Measurements from ENCODE around the gene MCF2L2. TPM values are rescaled to one million over a fixed set of nuclear protein-coding genes. Genes with fewer than 3 reads are reported as not detected.

MCF2L2 gene
- total and polyA plus RNA-seq, 7 donors, result 0.99 to 5.0 (median 4.0) TPM; not detected in 1

- Histone ChIP-seq H3K27me3 (peaks cover 0 to 3% (median 0%) of the 10 kb centered on the region in 3 donors), H3K36me3 (no peaks in the 10 kb centered on the region), H3K9me3 (peaks cover 0 to 11% (median 0%) of the 10 kb centered on the region in 4 donors), H3K27ac (no peak overlapping the region), H3K4me1 (no peaks in the 10 kb centered on the region), H3K4me3 (no peak overlapping the region)
- DNase-seq, result no peak
- intact Hi-C loops (cut with DNase I), result no loop called here
- no peak for TF ChIP-seq POLR2AphosphoS5 (IDR thresholded peaks at IDR 0.05)
- TF ChIP-seq CTCF (IDR thresholded peaks at IDR 0.05), result no peak
- TF ChIP-seq POLR2A (IDR thresholded peaks at IDR 0.05), result no peak
- TF ChIP-seq EP300 (IDR thresholded peaks at IDR 0.05), result no peak
- 63 to 89% methylated on average over 4 of the region's 4 CpGs for WGBS, 2 donors
These were observed 297.2 kb downstream of the MCF2L2 start for GRCh38 chr3:183131186-183131725.

GRCh38 chr3:183129243-183129642 lies 299.2 kb downstream of the MCF2L2 start:
- Histone ChIP-seq H3K4me3 (no peak overlapping the region), H3K36me3 (no peaks in the 10 kb centered on the region), H3K27me3 (peaks cover 0 to 3% (median 0%) of the 10 kb centered on the region in 3 donors), H3K4me1 (no peaks in the 10 kb centered on the region), H3K9me3 (peaks cover 0 to 11% (median 0%) of the 10 kb centered on the region in 4 donors), H3K27ac (no peak overlapping the region)
- intact Hi-C loops (cut with DNase I), result no loop called here
- TF ChIP-seq EP300 (IDR thresholded peaks at IDR 0.05) (no peak), POLR2AphosphoS5 (IDR thresholded peaks at IDR 0.05) (no peak), CTCF (IDR thresholded peaks at IDR 0.05) (no peak), POLR2A (IDR thresholded peaks at IDR 0.05) (no peak)
- WGBS, 2 donors, result 93 to 95% methylated on average over 1 of the region's 1 CpG
- DNase-seq, result no peak

GRCh38 chr3:183128709-183129108 lies 299.7 kb downstream of the MCF2L2 start:
- intact Hi-C loops (cut with DNase I), result no loop called here
- Histone ChIP-seq H3K4me3 (no peak overlapping the region), H3K27me3 (peaks cover 0 to 3% (median 0%) of the 10 kb centered on the region in 3 donors), H3K36me3 (no peaks in the 10 kb centered on the region), H3K4me1 (no peaks in the 10 kb centered on the region), H3K9me3 (peaks cover 0 to 11% (median 0%) of the 10 kb centered on the region in 4 donors), H3K27ac (no peak overlapping the region)
- 92 to 94% methylated on average over 3 of the region's 3 CpGs for WGBS, 2 donors
- DNase-seq, result no peak
- TF ChIP-seq POLR2AphosphoS5 (IDR thresholded peaks at IDR 0.05), result no peak
- no peak for TF ChIP-seq POLR2A (IDR thresholded peaks at IDR 0.05)
- TF ChIP-seq EP300 (IDR thresholded peaks at IDR 0.05), result no peak
- no peak for TF ChIP-seq CTCF (IDR thresholded peaks at IDR 0.05)

Small RNA genes lying within 50 kb of the gene (small RNA-seq; reads per million reads assigned to genes)
- gene RF00092 (0 reads per million in 3 donors), gene RF00394 (0 reads per million in 3 donors), gene RF01241 (0 reads per million in 3 donors), gene RNA5SP151 (0 reads per million in 3 donors), gene SNORA63D (3.6 to 7.0 (median 6.1) reads per million in 3 donors)

Other genes starting within 250 kb of the MCF2L2 start
- gene B3GNT5, start 175.4 kb downstream of the MCF2L2 start, total RNA-seq, result 1 to 10 TPM; 2.2 to 4.2 (median 3.2) TPM
- 10 to 100 TPM; 21.8 to 29.6 (median 22.8) TPM for gene B3GNT5, start 175.4 kb downstream of the MCF2L2 start, polyA plus RNA-seq
- gene KLHL6, start 127.1 kb upstream of the MCF2L2 start, total RNA-seq, result 1 to 10 TPM in 3 of 4 donors, under 1 TPM in 1; 0.82 to 2.0 (median 1.4) TPM
- gene KLHL6, start 127.1 kb upstream of the MCF2L2 start, polyA plus RNA-seq, result 10 to 100 TPM in 1 of 3 donors, under 1 TPM in 2; under 0.01 to 10.3 (median 0.69) TPM
- 100 to 1,000 TPM; 144 to 201 (median 171) TPM for gene KLHL24, start 207.0 kb upstream of the MCF2L2 start, total RNA-seq
- gene KLHL24, start 207.0 kb upstream of the MCF2L2 start, polyA plus RNA-seq, result 10 to 100 TPM in 2 of 3 donors, 1 to 10 TPM in 1; 8.8 to 17.4 (median 11.0) TPM